HG02642 (cell line): ENCODE measurements around the gene FAM200B.
A peak's percentile ranks its signal among the peaks of the same experiment; 100 is the strongest.

Source experiments
- ATAC-seq: cut with Tn5 transposase; IDR thresholded peaks from one replicate; pipeline ENCODE4 v1.9.1; 2021; ENCODE audit warnings: mild to moderate bottlenecking; ENCODE audit not compliant: unreplicated experiment, poor library complexity

The FAM200B gene

GRCh38 chr4:15681372-15682241 lies at the start of gene FAM200B:
FAM200B (plus strand) TSS chr4:15681827; CDS start chr4:15686978, 5,151 bp downstream.
- ATAC-seq = peak; percentile 92

GRCh38 chr4:15636818-15637217 lies 44.8 kb upstream of the FAM200B start:
- ATAC-seq = no peak

GRCh38 chr4:15638418-15638817 lies 43.2 kb upstream of the FAM200B start:
- ATAC-seq = no peak

GRCh38 chr4:15648600-15648999 lies 33.0 kb upstream of the FAM200B start:
- ATAC-seq = no peak

GRCh38 chr4:15649914-15650545 lies 31.6 kb upstream of the FAM200B start:
- peak; percentile 42 for ATAC-seq

- ATAC-seq = no peak
Measured at GRCh38 chr4:15651676-15652075, 30.0 kb upstream of the FAM200B start.

- no peak for ATAC-seq
Measured at GRCh38 chr4:15652191-15652590, 29.4 kb upstream of the FAM200B start.

GRCh38 chr4:15652841-15653240 lies 28.8 kb upstream of the FAM200B start:
- ATAC-seq = no peak

GRCh38 chr4:15653420-15653819 lies 28.2 kb upstream of the FAM200B start:
- no peak for ATAC-seq

GRCh38 chr4:15653864-15654592 lies 27.6 kb upstream of the FAM200B start:
- no peak for ATAC-seq

- ATAC-seq = peak; percentile 62
Measured at GRCh38 chr4:15654593-15655222, 26.9 kb upstream of the FAM200B start.

- peak; percentile 78 for ATAC-seq
Measured at GRCh38 chr4:15655223-15656037, 26.2 kb upstream of the FAM200B start, which contains the start of gene FBXL5. FBXL5 (minus strand) TSS chr4:15655357; CDS start chr4:15655287, 70 bp downstream.

- no peak for ATAC-seq
Measured at GRCh38 chr4:15656038-15656470, 25.6 kb upstream of the FAM200B start.

GRCh38 chr4:15657366-15657765 lies 24.3 kb upstream of the FAM200B start:
- ATAC-seq = no peak

GRCh38 chr4:15658136-15658770 lies 23.4 kb upstream of the FAM200B start:
- no peak for ATAC-seq

- ATAC-seq = no peak
Measured at GRCh38 chr4:15658781-15659180, 22.8 kb upstream of the FAM200B start.

GRCh38 chr4:15659768-15660570 lies 21.7 kb upstream of the FAM200B start:
- ATAC-seq = no peak

GRCh38 chr4:15665753-15666365 lies 15.8 kb upstream of the FAM200B start:
- ATAC-seq = no peak
